GM12878 (cell line): ENCODE data around the gene NEK11.

ENCODE experiments used
- BRCA1 ChIP-seq: IDR thresholded peaks from 2 replicates; pipeline ENCODE4 v1.6.1; 2011; ENCODE audit warnings: low read depth, low read length, improper control_type of control experiment
- CTCF ChIP-seq, 3 experiments: IDR thresholded peaks in 2 of 3; conservative IDR thresholded peaks in 1 of 3; 2 replicates each; pipeline ENCODE4 v1.5.1; 2011; ENCODE audit warnings: low read depth in 3 of 3, low read length in 3 of 3, mild to moderate bottlenecking in 3 of 3, control low read depth in 2 of 3, moderate library complexity in 2 of 3, inconsistent platforms in 1 of 3, mixed read lengths in 1 of 3; ENCODE audit not compliant: control insufficient read depth in 2 of 3, insufficient read depth in 1 of 3; ENCODE audit errors: extremely low read depth in 1 of 3
- KAT2A ChIP-seq: conservative IDR thresholded peaks from 2 replicates; pipeline ENCODE4 v1.6.1; 2011; ENCODE audit warnings: low read depth, low read length; ENCODE audit not compliant: control insufficient read depth
- MTA3 ChIP-seq: IDR thresholded peaks from 2 replicates; pipeline ENCODE4 v1.6.1; 2012; ENCODE audit warnings: low read length, inconsistent platforms, borderline replicate concordance
- NR2C1 ChIP-seq: fragments of 450-650 bp; IDR thresholded peaks from 2 replicates; pipeline ENCODE4 v1.6.1; 2017; ENCODE audit warnings: antibody characterized with exemption, mild to moderate bottlenecking, moderate library complexity
- RAD21 ChIP-seq: IDR thresholded peaks from 2 replicates; pipeline ENCODE4 v1.6.1; 2011; ENCODE audit warnings: mild to moderate bottlenecking, low read depth, low read length, moderate library complexity; ENCODE audit not compliant: insufficient read depth
- ZNF24 ChIP-seq: fragments of 450-650 bp; IDR thresholded peaks from 2 replicates; pipeline ENCODE4 v1.6.1; 2017; ENCODE audit warnings: antibody characterized with exemption, mild to moderate bottlenecking
- TF ChIP-seq, protein P1 (sequence below): IDR thresholded peaks from 2 replicates; pipeline ENCODE4 v1.6.1; 2012; ENCODE audit warnings: mild to moderate bottlenecking, low read depth, low read length

GRCh38 chr3:131158434-131158833 is 131.8 kb downstream of the NEK11 start:
- TF ChIP-seq KAT2A: no peak
- no peak for TF ChIP-seq BRCA1
- TF ChIP-seq, protein P1, sequence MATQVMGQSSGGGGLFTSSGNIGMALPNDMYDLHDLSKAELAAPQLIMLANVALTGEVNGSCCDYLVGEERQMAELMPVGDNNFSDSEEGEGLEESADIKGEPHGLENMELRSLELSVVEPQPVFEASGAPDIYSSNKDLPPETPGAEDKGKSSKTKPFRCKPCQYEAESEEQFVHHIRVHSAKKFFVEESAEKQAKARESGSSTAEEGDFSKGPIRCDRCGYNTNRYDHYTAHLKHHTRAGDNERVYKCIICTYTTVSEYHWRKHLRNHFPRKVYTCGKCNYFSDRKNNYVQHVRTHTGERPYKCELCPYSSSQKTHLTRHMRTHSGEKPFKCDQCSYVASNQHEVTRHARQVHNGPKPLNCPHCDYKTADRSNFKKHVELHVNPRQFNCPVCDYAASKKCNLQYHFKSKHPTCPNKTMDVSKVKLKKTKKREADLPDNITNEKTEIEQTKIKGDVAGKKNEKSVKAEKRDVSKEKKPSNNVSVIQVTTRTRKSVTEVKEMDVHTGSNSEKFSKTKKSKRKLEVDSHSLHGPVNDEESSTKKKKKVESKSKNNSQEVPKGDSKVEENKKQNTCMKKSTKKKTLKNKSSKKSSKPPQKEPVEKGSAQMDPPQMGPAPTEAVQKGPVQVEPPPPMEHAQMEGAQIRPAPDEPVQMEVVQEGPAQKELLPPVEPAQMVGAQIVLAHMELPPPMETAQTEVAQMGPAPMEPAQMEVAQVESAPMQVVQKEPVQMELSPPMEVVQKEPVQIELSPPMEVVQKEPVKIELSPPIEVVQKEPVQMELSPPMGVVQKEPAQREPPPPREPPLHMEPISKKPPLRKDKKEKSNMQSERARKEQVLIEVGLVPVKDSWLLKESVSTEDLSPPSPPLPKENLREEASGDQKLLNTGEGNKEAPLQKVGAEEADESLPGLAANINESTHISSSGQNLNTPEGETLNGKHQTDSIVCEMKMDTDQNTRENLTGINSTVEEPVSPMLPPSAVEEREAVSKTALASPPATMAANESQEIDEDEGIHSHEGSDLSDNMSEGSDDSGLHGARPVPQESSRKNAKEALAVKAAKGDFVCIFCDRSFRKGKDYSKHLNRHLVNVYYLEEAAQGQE: no peak
- no peak for TF ChIP-seq RAD21
- no peak for TF ChIP-seq CTCF (IDR thresholded peaks at IDR 0.05 in 2 of 3, conservative IDR thresholded peaks at IDR 0.05 in 1 of 3; ENCODE audit: control insufficient read depth in 2 of 3, extremely low read depth in 1 of 3, insufficient read depth in 1 of 3, low read depth in 3 of 3, low read length in 3 of 3)
- TF ChIP-seq MTA3: no peak
- TF ChIP-seq ZNF24: no peak
- TF ChIP-seq NR2C1: no peak
